NCI-H446 treated with DMSO at 0.1 percent for 48 hours (cell line): Measurements from ENCODE around the gene C20orf144.
A peak's percentile ranks its signal among the peaks of the same experiment; 100 is the strongest.

Experiments
- DNase-seq: peaks from one replicate; lab custom pipeline; 2025; lab: John Stamatoyannopoulos, UW

C20orf144 gene

GRCh38 chr20:33666293-33667244 lies 4.4 kb downstream of the C20orf144 start, which contains the start of gene ACTL10:
TSS of gene ACTL10 (plus strand) at chr20:33666943. CDS start at chr20:33667498, 555 bp downstream.
- no peak for DNase-seq

DNA sequence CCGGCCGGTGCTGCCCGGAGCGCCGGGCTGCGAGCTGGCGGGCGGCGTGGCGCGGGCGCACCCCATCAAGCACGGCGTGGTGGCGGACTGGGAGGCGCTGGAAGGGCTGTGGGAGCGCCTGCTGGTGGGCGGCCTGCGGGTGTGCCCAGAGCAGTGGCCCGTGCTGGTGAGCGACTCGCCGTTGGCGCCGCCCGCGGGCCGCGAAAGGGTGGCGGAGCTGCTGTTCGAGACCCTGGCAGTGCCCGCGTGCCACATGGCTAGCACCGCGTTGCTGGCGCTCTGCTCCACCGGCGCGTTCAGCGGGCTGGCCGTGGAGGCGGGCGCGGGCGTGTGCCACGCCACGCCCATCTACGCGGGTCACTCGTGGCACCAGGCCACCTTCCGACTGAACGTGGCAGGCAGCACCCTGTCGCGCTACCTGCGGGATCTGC lies 5.1 kb downstream of the C20orf144 start:
- no peak for DNase-seq

DNA sequence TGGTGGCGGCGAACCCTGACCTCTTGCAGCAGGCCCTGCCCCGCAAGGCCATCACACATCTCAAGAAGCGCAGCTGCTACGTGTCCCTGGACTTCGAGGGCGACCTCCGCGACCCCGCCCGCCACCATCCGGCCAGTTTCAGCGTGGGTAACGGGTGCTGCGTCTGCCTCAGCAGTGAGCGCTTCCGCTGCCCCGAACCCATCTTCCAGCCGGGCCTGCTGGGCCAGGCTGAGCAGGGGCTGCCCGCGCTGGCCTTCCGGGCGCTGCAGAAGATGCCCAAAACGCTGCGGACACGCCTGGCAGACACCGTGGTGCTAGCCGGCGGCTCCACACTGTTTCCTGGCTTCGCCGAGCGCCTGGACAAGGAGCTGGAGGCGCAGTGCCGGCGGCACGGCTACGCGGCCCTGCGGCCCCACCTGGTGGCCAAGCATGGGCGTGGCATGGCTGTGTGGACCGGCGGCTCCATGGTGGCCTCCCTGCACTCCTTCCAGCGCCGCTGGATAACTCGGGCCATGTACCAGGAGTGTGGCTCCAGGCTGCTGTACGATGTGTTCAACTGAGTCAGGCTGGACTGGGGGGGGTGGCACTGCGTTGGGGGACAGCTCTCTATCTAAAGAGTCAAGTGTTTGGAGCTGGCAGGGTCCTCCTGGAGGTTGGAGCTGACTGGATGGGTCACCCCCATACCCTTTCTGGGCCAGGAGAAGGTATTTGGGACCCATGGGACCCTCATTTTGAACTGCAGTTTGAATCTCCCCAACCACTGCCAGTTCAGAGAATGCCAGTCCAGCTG lies 5.7 kb downstream of the C20orf144 start:
- no peak for DNase-seq

DNA sequence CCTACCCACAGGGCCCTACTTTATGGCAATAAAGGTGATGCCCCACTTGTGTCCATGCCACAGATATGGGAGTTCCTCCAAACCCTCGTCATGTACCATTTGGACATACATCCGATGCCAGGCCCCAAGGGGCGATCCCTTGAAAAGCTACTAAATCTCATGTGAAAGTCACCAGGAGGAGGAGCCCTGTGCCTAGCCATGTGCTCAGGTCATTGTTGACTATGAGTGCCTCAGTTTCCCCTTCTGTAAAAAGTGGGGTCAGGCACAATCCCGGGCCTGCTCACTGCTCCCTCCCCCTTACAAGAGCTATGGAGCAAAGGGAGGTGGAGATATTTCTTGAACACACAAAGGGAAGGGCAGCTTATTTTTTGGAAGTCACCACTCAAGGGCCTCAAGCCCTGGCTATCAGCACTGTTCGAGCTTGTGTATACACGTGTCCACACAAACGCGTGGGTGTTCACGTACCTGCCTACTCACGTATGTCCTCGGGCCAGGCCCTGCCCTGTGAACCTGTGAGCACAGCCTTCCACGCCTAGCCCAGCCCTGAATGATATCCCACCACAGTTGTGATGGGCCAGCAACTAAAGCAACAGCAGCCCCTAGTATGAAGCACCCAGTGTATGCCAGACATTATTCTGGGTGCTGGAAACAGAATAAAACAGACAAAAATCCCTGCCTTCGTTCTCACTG lies 6.5 kb downstream of the C20orf144 start:
- DNase-seq = no peak

- DNase-seq = no peak
Measured at GRCh38 chr20:33669224-33669623, 7.1 kb downstream of the C20orf144 start.

DNA sequence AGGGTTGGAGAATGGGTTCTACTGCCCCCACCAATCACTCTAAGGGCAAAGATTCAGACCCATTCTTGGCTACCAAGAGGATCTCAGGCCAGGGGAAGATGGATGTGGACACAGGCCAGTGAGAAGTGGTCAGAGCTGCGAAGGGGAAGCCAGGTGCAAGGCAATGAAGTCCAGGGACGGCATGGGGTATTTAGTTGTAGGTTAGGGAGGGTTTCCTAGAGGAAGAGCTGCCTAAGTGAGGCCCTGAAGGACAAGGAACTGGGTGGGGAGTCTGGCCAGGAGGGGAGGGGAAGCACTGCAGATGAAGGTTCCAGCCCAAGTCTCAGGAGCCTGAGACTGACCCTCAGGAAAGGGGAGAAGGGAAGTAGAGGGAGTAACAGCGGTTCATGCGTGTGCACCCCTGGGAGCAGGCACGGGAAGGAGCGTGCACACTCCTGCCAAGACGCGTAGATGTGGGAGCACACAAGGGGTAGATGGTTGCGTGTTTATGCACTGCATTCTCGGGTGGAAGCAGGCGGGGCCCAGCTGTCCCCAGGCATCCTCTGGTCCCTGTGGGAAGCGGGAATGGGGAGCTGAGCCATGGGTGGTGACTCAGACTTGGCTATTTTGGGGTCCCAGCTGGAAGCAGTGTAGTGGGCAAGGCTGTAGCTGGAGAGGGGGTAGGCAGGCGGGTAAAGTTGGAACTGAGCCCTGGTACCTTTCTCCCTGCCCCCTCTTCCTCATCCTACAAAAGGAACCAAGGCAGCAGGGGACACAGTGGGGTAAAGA lies 7.9 kb downstream of the C20orf144 start:
- no peak for DNase-seq

GRCh38 chr20:33670715-33671499 lies 8.8 kb downstream of the C20orf144 start:
- DNase-seq = no peak

GRCh38 chr20:33671573-33672288 lies 9.6 kb downstream of the C20orf144 start:
- DNase-seq = no peak

GRCh38 chr20:33672426-33673113 lies 10.4 kb downstream of the C20orf144 start:
- peak; percentile 11 for DNase-seq

- DNase-seq = no peak
Measured at GRCh38 chr20:33673114-33673409, 10.9 kb downstream of the C20orf144 start.

DNA sequence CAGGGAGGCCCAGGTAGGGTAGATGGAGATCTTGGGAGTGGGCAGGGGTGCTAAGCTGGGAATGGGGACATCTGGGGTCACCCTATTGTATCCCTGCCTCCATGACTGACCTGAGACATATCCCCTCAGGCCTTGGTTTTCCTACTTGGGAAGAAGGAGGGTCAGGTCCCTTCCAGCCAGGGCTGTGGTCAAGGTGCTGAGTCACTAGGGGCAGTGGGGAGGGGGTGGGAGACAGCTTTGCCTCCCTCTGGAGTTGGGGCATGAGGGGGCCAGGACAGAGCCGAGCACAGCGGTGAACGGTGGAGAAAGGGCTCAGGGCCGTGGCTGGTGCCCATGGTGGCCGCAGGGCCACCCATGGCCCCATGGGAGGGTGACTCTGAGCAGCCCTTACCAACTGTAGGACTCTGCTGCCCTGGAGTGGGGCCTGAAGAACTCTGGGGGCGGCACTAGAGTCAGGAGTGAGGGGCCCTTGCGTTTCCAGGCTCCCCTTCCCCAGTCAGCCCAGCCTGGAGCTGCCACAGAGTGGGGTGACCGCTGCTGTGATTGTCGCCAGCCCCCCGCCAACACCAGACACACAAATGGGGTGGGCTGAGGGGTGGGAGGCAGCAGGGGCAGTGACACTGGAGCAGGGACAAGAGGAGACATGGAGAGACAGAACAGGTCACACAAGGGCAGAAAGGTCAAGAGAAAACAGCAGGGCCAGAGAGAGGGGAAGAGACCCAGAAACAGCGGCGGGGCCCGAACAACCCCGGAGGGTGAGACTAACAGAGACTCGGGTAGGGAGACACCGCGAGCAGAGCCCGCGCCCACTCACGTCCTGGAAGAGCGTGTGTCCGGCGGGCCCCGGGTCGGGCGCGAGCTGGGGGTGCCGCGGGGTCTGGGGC lies 11.5 kb downstream of the C20orf144 start:
- DNase-seq = no peak

DNA sequence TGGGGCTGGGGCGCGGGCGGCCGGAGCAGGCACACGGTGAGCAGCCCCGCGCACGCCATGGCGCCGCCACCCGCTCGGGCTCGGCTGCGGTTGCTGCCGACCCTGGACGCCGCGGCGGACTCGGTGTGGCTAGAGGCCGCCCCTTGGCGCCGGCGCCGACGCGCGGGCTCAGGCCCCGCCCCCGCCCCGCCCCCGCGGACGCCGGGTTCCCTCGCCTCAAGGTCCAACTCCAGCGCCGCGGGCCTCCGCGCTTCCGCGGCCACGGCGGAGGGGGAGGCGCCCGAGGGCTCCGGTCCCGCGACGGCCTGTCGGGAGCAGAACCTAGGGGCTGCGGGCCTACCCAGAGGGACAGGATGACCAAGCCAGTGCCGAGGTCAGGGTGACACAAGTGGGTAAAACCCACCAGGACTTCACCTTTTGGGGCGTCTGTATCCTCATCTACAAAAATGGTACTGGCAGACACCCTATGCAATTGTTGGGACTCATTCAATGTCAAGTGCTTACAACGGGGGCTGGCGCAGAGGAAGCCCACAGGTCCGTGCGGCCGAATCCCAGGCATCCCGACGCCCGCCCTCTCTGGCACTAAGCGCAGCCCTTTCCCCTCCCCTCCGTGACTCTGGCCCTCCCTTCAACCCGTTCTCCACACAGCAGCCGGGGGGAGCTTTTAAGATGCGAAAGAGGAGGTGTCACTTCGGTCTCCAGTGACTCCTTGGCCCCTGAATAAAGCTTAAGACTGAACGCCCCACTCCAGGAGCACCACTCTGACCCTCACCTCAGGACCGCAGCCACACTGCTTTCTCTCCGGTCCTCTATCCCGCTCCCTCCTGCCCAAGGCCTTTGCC lies 12.4 kb downstream of the C20orf144 start, which contains the start of gene NECAB3:
NECAB3 (minus strand) TSS at position 135 of the 842 bp plus-strand sequence; CDS start at position 59, 76 bp downstream.
- DNase-seq = peak; percentile 31

GRCh38 chr20:33675136-33675959 lies 13.2 kb downstream of the C20orf144 start:
- DNase-seq = no peak

- DNase-seq = no peak
Measured at GRCh38 chr20:33676121-33676520, 14.0 kb downstream of the C20orf144 start.

- no peak for DNase-seq
Measured at GRCh38 chr20:33676652-33677645, 14.8 kb downstream of the C20orf144 start.
